Activated T-cell treated with anti-CD3 and anti-CD28 coated beads, Interleukin-2, amount 50 U/mL, for 48 hours (primary cell): Measurements from ENCODE around the gene FGF18.
A peak's percentile ranks its signal among the peaks of the same experiment; 100 is the strongest.
"Not testable (repeated sequence)": the region's sequence is repeated elsewhere in the genome, so short reads cannot be mapped to it uniquely, and the experiment has no call there.

ENCODE experiments used
- DNase-seq, 2 experiments: peaks; one replicate each; pipeline ENCODE4 v3.0.0-alpha.2; 2020

Gene FGF18

DNA sequence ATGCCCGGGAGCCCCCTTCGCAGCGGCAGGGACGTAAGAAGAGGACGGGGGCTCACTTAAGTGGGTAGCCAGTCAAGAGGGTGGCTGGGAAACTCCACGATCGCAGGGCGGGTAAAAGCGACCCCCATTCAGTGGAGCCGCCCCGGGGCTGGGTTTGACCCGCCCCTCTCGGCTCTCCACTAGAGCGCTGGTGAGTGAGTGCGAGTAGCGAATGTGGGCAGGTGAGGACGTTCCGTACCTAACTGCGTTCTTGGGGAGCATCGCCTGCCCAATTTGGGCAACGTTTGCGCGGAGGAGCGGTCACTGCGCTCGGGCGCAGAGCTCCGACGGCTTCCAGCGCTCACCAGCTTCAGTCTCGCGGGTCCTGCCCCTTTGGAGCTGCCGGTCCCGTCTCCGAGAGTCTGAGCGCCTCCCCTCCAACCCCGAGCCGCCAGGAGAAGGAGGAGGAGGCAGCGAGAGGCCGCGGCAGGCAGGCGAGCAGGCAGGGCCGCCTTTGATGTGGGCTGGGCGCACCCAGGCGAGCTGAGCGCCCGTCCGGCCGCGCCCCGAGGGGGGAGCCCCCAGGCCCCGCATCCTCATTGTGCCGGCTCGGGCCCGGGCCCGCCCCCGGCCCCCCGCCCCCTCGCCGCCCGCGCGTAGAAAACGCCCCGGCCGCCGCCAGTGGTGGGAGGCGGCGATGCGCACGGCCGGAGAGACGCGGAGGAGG is at the start of gene FGF18:
Gene FGF18, plus strand, starts transcription at position 666 of the 706 bp plus-strand sequence. CDS start 553 bp downstream, outside the sequence.
- peak in 1 of 2 experiments; percentile 60 for DNase-seq

DNA sequence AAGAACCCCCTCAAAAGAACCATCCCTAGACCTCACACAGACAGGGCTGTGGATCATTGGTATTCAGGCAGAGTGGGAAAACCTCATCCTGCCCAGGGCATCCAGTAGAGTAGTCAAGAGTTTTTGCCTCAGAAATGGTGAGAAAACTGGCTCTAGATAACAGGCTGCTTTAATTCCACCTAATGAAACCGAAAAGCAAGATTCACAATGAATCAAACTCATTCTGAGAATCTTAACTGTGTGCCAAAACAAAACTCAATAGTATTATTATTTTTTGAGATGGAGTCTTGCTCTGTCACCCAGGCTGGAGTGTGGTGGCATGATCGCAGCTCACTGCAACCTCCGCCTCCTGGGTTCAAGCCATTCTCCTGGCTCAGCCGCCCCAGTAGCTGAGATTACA is 49.5 kb upstream of the FGF18 start:
- DNase-seq: no peak

DNA sequence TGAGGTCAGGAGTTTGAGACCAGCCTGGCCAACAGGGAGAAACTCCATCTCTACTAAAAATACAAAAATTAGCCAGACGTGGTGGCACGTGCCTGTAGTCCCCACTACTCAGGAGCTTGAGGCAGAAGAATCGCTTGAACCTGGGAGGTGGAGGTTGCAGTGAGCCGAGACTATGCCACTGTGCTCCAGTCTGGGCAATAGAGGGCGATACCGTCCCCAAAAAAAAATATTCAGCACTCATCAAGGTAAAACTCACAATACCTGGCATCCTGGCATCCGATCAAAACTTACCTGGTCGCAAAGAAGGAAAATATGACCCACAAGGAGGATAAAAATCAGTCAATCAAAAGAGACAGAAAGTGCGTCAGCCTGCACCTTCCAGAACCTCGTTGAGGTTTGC is 48.6 kb upstream of the FGF18 start:
- not testable (repeated sequence) for DNase-seq

DNA sequence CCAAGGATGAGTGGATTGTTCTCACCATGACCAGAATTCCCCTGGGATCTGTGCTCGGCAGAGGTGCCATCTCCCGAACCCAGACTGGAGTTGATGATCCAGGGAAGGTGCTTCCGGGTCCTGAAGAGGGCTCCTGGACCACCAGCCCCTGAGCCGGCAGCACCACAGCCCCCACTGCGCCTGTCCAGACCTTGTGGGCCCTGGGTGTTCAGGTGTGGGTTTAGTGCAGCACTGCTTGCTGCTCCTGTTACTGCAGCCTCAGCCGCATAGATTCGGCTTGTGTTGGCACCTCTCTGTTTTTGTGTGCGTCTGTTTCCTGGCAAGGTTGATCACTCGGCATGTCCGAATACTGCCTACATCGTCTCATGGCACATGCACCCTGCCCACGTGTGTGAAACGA is 48.1 kb upstream of the FGF18 start:
- DNase-seq: no peak

DNA sequence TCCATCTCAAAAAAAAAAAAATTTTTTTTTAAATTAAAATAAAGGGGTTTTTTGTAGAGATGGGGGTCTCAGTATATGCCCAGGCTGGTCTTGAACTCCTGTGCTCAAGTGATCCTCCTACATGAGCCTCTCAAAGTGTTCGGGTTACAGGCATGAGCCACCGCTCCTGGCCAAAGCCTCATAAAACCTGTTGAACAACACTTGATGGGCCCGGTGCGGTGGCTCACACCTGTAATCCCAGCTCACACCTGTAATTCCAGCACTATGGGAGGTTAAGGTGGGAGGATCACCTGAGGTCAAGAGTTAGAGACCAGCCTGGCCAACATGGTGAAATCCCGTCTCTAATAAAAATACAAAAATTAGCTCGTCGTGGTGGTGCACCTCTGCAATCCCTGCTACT is 39.5 kb upstream of the FGF18 start:
- DNase-seq: no peak

GRCh38 chr5:171384416-171384815 is 35.0 kb upstream of the FGF18 start:
- DNase-seq: not testable (repeated sequence)

GRCh38 chr5:171384999-171385398 is 34.4 kb upstream of the FGF18 start:
- peak; percentile 39 to 46 for DNase-seq

GRCh38 chr5:171386006-171386671 is 33.3 kb upstream of the FGF18 start:
- DNase-seq: no peak

DNA sequence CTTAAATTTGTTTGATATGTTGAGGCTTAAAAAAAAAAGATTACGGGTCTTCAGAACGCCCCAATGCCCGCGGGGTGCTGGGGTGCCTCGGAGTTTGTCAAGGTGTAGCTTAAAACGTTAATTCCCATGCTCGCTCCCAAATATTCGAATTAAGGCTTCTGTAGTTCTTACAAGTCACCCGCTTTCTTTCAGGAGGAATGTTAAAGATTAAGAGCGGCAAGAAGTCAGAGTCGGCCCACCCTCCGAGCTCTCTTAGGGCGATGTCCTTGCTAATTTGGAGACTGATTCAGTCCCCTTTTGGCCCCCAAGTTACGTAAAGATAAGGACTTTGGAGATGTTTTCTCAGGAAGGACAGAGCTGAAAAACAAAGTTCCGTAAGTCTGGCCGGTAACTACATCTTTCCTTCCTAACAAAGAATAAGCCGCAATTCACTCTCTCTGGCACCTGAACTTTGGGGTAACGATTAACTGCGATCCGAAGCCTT is 32.5 kb upstream of the FGF18 start:
- peak in 1 of 2 experiments; percentile 30 for DNase-seq

GRCh38 chr5:171387345-171387969 is 32.0 kb upstream of the FGF18 start, which contains the start of gene NPM1:
NPM1 (plus strand) TSS chr5:171387849; CDS start chr5:171387949, 100 bp downstream.
- peak; percentile 97 to 98 for DNase-seq

DNA sequence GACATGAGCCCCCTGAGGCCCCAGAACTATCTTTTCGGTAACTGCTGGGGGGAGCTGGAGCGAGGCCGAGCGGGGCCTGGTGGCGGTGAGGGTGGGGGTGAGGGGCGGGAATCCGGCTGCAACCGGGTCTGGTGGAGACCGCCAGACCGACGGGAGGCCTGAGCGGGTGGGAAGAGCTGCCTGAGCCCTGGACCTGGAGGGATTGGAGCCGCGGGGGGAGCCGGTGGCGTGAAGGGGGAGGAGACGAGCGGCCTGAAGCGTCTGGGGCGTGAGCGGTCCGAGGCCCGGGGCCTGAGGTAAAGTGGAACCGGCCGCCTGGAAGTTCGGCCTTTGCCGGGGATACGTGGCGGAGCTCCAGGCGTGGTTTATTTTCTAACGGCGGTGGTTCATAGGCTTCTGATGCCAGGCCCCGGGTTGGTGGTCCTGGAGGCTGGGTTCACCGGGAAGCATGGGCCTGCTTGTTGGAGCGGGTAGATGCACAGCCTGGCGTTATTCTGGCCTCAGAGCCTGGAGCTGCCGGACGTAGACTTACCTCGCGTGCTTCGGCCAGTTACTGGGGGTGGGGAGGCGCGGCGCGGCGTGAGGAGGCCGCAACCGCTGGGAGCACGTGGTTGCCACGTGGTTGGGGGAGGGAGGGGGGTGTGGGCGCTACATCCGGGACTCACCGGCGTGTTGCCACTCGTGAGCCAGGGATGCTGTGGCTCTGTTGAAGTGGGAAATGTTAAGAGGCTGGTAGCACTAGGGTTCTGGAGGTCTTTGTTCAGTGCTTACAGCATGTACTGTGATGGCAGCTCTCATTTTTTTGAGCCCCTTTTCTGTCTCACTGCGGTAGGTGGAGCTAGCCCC is 31.3 kb upstream of the FGF18 start:
- peak; percentile 84 to 88 for DNase-seq

GRCh38 chr5:171388816-171389168 is 30.7 kb upstream of the FGF18 start:
- peak; percentile 62 to 65 for DNase-seq

- no peak for DNase-seq
These were observed 28.4 kb upstream of the FGF18 start for GRCh38 chr5:171390883-171391677.

DNA sequence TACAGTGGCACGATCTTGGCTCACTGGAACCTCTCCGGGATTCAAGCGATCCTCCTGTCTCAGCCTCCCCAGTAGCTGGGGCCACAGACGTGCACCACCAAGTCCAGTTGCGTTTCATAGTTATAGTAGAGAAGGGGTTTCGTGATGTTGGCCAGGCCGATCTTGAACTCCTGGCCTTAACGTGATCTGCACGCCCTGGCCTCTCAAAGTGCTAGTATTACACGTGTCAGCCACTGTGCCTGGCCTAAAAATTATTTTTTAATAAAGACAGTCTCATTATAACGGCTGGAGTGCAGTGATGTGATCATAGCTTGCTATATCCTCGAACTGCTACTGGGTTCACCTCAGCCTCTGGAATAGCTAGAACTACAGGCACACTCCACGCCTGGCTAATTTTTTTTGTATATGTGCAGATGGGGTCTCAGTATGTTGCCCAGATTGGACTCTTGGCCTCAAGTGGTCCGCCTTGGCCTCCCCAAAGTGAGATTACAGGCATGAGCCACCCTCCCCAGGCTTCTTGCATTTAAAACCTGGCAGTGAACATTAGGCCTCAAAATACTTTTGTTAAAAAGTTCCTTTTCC is 27.4 kb upstream of the FGF18 start:
- no peak for DNase-seq

GRCh38 chr5:171392585-171393159 is 26.8 kb upstream of the FGF18 start:
- DNase-seq: no peak

- DNase-seq: no peak
These were observed 24.4 kb upstream of the FGF18 start for GRCh38 chr5:171395042-171395441.

- DNase-seq: not testable (repeated sequence)
These were observed 22.9 kb upstream of the FGF18 start for GRCh38 chr5:171396583-171396982.

DNA sequence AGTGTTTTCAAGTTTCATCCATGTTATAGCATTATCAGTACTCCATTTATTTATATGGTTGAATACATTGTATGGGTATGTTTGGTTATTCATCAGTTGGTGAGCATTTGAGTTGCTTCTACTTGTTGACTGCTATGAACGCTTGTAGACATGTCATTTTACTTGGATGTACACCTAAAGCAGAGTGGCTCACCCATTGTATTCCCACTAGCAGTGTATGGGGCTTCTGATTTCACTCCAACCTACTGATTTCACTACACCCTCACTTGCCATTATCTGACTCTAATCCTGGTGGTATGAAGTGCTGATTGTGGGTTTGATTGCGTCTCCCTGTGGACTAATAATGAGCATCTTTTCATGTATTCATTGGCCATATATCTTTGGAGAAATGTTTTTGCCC is 22.3 kb upstream of the FGF18 start:
- no peak for DNase-seq

DNA sequence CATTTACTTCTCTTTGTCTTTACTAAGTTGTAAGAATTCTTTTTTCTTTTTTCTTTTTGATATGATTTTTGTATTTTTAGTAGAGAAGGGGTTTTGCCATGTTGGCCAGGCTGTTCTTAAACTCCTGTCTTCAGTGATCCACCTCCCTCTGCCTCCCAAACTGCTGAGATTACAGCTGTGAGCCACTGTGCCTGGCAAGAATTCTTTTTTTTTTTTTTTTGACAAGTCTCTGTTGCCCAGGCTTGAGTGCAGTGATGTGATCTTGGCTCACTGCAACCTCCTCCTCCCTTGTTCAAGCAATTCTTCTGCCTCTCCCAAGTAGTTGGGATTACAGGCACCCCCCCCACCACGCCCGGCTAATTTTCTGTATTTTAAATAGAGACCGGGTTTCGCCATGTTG is 21.8 kb upstream of the FGF18 start:
- DNase-seq: no peak

DNA sequence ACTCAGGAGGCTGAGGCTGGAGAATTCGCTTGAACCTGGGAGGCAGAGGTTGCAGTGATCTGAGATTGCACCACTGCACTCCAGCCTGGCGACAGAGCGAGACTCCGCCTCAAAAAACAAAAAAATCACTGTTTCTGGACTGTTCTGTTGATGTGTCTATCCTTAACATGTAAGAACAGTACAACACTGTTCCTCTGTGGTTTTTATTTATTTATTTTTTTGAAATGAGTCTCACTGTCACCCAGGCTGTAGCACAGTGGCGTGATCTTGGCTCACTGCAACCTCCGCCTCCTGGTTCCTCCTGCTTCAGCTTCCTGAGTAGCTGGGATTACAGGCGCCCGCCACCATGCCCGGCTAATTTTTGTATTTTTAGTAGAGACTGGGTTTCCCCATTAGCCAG is 20.8 kb upstream of the FGF18 start:
- not testable (repeated sequence) for DNase-seq

GRCh38 chr5:171400169-171400568 is 19.3 kb upstream of the FGF18 start:
- DNase-seq: no peak
